Adrenal gland (tissue), 5 donors: Measurements from ENCODE around the gene ATP2B3.

Source experiments
- CTCF ChIP-seq, 6 experiments: fragments of 450-650 bp in 4 of 6; fragments of 200-600 bp in 2 of 6; sonication (generic) in 1 of 6; IDR thresholded peaks; 1 replicate in 5 of 6; 2 replicates in 1 of 6; pipeline versions ENCODE4 v1.5.1 to v1.8.0; 2016 to 2021; ENCODE audit warnings: antibody characterized with exemption in 6 of 6, mild to moderate bottlenecking in 2 of 6, moderate library complexity in 1 of 6
- POLR2A ChIP-seq, 2 donors: fragments of 450-650 bp; IDR thresholded peaks; one replicate each; pipeline ENCODE4 v1.6.1; 2017; ENCODE audit warnings: antibody characterized with exemption in 2 of 2, mild to moderate bottlenecking in 2 of 2, moderate library complexity in 1 of 2
- donor health status: DM: no; HTN: no; CAD: no.

- no peak for TF ChIP-seq CTCF (IDR thresholded peaks at IDR 0.05)
- TF ChIP-seq POLR2A (IDR thresholded peaks at IDR 0.05) = no peak
These were observed 31.8 kb downstream of the ATP2B3 start for GRCh38 chrX:153549231-153549630.
